GM19395 (cell line): ENCODE data around the gene DOCK11.
A peak's percentile ranks its signal among the peaks of the same experiment; 100 is the strongest.

ENCODE experiments used
- ATAC-seq: cut with Tn5 transposase; IDR thresholded peaks from one replicate; pipeline ENCODE4 v1.9.1; 2021; ENCODE audit warnings: mild to moderate bottlenecking, moderate library complexity; ENCODE audit not compliant: unreplicated experiment

DOCK11 gene

DNA sequence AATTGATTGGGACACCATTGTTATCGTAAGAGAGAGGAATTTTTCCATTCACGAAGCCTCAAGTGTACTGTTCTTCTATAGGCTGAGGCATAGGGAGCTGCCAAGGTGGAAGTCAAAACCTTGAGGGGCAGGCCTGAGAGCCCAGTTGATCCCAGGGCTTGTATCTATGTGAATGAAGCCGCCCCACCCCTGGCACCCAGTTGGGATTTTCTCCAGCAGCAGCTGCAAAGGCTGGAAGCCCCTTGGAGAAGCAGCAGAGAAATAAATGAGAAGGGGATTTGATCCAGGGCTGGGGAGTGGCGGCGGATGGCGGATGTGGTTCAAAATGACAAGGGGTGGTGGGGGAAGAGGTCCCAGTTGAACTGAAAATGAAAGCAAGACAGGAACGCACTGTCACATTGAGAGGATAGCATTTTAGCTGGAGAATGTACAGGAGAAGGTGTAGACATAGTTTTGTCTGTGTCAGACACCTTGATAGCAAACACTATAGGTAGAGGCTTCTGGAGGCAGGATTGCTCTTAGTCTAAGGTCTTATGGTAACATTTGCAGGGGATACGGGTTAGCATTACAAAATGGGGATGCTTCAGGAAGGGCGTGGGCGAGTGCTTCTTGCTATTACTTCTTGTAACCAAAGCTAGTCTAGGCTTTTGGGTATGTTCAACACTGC is 32.6 kb downstream of the DOCK11 start:
- peak; percentile 78 for ATAC-seq

DNA sequence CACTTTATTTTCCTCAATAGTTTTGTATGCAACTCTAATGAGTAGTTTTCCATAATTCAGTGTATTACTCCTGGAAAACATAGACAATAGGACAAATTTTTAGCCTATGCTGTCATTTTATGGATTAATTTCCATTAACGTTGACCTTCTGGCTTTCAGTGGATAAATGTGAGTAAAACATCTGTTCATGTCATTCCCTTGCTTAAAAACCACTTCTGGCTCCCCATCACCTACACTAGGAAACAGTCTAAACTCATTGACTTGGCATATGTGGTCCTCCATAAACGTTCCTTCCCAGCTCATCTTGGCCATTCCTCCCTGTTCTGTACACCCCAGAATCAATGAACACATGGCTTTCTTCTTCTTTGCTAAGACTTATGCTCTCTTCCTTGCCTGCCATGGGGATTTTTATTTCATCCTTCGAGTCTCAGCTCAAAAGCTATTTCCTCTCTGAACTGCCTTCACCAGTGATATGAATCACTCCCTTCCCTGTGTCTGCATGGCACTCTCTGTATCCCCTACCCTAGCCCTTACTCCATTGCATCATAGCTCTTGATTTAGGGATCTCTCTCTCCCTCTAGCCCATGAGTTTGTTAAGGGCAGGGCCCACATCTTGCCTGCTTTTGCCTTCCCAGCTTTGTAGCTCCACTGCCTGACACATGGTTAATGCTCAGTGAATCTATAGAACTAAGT is 34.8 kb downstream of the DOCK11 start:
- ATAC-seq: no peak

DNA sequence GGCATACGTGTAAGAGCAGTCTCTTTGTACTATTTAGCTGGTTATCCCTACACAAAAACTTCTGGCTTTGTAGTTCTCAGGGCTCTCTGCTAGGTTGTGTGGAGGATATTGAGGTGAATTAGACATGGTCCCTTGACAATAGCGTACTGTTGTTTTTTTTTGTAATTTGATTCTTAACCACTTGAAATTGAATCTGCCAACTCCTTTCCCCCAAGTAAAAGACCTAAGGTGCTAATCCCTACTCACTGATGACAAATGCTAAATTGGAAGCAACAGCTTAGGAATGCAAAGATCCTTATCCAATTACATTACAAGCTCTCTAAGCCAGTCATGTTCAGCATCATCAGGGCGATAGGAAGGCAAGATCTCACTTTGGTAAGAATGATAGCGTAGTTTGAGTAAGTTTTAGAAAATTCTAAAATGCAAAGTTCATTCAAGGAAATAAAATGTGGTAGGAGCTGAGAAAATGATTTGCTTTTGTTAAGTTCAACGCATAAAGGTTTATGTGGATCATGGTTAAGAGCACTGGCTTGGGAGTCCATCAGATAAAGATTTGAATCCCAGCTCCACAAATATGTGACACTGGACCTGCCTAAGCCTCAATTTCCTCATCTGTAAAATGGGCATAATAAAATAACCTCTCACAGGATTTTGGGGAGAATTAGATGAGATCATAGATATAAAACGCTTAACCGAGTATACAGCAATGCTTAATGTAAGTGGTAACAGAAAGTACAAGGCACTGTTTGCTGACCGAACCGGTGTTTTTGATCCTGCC is 39.3 kb downstream of the DOCK11 start:
- ATAC-seq: no peak

DNA sequence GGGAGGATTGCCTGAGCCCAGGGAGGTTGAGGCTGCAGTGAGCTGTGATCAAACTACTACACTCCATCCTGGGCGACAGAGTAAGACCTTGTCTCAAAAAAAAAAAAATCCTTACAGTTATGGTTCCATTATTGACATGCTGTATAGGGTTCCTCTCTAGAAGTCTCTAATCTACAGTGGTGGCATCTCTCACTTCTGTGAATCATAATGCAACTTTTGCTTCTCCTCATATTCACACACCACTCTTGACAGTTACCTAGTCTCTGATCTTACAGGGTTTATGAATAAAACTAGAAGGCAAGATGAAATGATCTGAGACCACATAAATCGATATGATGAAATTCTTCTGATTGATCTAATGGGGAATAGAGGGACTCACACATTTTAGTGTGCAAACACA is 40.6 kb downstream of the DOCK11 start:
- peak; percentile 76 for ATAC-seq

DNA sequence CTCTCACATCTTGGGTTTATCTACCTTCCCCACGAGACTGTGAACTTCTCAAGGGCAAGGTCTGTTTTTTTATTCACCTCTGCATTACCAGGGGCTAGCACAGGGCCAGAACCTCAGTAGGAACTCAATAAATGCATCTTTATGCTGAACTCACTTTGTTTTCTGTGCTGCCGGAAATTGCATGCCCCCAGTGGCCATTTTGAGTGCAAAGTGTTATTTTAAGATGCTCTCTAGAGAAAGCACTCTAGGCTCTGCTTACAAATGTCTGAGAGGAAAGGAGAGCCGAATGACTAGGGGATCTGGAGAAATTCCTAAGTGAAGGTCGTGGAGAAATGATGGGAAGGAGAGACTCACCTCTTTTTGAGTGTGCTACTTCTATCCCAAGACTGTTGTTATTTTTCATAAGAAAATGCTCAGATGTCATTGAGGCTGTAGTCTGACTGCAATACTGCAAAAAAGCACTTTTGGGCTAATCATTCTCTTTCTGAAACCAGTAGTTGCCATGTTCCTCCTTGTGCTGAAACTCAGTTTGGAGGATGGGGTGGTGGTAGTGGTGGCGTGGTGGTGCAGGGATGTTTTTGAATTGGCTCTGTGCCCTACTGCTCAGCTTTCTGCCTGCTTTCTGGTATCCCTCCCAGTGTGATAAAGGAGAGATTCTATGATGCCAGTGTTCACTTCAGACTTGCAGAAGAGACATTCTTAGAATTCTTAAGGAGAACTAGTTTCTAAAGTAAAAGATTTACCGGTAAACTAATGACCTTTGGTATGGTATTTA is 41.3 kb downstream of the DOCK11 start:
- ATAC-seq: peak; percentile 74

DNA sequence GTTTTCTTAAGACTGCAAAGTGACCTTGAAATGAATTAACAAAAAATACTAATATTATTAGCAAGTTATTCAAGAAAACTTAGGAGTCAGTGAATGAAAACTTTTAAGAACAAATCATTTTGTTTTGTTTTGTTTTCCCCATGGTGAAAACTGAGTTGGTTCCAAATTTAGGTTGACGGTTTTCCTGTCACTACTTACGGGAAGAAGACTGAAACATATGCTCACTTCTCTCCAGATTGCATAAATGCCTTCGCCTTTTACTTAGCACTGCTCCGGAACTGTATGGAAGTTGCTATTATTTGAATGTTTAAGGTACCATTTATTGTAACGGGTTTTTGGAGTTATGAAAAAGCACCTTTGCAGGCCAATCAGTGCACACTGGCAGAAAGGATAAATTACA is 42.8 kb downstream of the DOCK11 start:
- no peak for ATAC-seq

DNA sequence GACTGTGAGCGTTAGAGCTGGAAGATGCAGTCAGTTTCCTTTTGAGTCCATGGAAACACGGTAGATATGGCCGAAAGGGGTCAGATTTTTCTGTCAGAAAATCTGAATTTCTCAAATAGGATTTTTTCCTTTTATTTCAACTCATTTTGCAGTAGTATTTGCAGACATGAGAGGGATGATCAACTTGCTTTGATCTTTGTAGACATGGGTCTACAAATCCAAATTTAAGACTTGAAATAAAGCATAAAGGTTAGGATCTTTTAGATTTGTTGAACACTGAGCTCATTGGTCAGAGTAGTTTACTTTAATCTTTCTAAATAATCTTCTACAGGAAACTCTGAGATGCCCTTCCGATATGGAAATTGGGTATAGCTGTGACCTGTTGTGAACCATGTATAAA is 44.7 kb downstream of the DOCK11 start:
- ATAC-seq: no peak

DNA sequence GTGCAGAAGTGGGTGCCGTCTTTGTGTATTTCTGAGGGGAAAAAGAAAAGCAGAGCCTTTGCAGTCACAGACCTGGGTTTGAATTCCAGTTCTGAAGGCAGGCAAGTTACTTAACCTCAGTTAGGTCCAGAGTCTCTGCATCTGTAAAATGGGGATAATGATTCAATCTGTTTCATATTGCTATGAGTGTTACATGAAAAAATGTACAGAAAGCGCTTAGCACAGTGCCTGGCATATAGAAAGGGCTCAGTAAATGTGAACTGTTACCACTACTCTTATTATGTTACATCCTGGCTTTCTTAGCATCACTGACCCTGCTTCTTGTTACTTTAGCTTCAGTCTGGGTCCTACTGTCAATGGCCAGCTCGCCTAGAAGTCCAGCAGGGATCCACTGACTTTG is 45.9 kb downstream of the DOCK11 start:
- ATAC-seq: no peak

DNA sequence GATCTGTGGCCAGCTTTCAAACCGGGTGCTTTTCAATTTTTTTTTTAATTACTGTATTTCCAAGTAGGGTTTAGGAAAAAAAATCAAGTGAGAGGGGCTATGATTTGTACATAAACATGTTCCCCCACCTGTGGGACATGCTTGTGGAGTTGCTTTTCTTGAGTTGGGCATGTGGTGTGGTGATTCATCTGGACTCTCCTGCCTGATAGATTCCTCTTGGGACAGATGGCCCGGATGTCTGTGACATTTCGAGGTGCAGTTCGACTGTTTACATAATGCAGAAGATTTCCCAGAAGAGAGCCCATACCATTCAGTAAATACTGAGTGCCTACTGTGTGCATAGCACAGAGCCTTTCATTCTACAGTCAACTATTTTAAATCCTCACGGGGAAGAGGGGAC is 49.9 kb downstream of the DOCK11 start:
- ATAC-seq: no peak

DNA sequence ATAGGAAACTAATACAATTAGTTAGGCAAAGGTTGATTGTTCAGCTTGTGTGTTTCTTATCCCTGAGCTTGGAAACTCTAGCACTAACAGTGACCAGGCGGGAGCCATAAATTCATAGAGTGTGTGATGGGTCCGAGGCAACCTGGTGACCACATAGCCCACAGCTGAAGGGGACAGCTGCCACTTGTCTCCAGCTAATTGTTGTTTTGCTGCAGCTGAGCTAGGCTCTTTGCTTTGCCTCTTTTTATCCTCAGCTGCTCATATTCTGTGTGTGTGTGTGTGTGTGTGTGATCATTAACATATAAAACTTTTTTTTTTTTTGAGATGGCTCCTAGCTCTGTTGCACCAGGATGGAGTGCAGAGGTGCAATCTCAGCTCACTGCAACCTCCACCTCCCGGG is 53.2 kb downstream of the DOCK11 start:
- ATAC-seq: no peak

DNA sequence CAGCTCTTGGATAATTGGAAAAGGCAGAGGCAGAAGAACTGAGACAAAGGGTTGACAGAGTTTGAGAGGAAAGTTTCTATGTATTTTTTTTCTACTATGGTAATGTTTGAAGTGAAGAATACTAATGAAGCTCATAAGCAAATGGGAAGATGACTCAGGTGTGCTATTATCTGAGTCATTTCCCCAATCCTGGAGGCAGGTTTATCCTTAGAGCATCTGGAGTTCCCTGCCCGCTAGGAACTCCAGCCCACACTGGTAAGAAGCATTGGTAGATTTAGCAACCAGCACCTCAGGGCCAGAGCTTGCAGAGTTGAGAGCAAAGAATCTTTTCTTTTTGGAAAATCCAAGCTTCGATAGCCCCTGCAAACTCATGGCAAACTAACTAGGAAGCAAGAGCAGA is 55.2 kb downstream of the DOCK11 start:
- ATAC-seq: no peak

DNA sequence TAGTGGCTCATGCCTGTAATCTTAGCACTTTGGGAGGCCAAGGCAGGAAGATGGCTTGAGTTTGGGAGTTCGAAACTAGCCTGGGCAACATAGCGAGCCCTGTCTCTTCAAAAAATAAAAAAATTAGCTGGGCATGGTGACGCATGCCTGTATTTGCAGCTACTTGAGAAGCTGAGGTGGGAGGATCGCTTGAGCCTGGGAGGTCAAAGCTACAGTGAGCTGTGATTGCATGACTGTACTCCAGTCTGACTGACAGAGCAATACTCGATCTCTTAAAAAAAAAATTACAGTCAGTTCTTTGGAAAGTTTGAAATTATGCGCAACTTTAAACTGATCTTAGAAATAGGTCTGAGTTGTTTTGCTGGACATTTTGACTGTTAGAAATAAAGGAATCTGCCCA is 55.8 kb downstream of the DOCK11 start:
- ATAC-seq: no peak

DNA sequence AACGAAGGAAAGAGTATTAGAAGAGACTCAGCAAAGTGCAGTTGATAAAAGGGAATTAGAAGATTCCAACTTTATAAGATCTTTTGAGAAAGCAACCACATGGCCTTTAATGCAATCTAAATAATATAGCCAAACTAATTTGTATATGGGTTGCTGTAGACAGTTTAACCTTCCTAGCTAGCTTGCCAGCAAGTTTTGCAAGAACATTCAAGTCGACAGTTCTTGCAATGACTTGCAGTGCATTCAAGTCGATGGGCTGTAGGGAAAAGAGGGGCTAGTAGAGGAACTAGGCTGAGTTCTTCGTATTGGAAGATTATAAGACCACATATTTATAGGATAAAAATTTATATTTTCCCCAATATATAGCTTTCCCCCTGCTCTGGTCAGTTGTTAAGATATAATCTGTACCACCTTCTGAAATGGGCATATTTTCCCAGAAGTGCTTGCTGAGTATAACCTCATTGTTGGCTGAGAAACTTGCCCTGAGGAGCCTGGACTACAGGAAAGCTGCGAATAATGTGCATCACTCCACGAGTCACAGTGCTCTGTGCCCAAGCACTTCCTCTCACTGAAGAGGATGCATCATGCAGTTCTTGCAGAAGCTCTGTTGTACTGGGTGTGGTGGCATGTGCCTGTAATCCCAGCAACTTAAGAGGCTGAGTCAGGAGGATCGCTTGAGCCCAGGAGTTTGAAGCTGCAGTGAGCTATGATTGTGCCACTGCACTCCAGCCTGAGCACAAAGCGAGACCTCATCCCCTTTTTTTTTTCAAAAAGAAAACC is 56.7 kb downstream of the DOCK11 start:
- no peak for ATAC-seq

DNA sequence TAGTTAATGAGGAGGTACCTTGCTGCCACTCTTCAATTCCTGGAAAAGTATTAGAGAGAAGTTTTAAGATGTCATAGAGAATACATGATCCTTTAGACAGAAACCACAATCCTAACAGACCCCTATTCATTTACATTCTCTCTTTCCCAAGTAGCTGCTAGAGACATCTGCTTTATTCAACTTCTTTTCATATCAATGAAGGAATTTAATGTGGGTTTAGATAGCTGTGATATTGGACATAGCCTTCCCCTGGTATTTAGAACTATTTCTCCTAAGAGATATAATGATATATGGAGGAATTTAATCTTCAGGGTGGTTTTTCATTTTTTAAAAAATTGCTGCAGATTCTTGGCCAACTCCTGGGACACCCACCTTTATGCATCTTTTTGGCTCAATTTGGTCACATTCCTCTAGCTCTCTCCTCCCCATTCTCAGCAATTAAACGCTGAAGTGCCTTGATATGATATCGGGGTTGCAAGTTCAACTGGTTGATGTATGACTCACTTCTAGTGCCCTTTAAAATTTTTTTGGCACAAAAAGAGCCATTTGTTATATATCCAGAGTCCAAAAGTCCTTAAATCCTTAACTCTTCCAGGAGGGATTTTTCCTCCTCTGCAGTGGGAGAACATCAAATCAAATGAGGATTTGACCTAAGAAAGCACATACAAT is 57.6 kb downstream of the DOCK11 start:
- no peak for ATAC-seq

DNA sequence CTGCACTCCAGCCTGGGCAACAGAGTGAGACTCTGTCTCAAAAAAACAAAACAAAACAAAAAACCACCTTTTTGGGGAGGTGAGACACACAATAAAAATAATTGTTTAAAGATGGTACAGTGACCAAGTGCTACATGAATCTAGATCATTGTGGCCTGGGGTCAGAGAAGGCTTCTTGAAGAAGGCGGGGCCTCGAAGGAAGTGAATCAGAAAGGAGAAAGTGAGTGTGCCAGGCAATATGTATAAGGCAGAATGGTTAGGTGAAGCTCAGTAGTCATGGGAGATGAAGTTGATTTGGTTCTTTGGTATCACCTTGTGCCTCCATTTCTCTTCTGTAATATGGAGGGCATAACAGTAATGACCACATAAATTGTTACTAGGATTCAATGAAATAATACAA is 58.9 kb downstream of the DOCK11 start:
- no peak for ATAC-seq

DNA sequence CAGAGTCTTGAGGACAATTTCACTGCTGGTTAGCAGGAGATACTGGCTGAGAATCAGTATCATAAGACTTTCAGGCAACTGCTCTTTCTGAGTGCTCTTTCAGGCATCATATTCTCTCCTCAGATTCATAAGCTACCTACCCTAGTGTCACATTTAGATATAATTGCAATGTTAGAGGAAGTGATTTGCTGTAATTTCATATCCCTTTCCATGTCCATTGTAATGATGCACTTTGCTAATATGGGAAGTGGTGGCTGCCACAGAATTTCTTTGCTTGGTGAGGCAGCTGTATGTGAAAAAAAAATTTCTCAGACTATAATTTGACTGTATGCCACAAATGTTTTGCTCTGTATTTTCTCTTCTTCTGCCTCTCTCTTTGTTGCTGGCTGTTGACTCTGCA is 63.3 kb downstream of the DOCK11 start:
- no peak for ATAC-seq

DNA sequence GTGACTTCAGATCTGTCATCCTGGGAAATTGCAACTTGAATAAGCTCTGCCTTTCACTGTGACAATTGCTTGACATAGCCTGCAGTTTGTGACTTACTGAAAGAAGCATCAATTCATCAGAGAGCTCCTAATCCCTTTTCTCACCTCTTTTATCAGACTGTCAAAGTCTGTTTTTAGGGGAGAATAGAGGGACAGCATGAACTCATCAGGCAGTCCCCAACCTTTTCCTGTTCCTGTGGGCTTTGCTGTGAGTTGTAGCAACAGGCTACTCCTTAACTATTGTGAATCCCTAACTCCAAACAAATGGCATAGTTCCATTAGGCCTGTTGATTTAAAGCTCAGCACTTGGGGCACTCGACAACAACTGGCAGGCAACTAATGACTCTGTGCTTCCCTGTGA is 64.9 kb downstream of the DOCK11 start:
- ATAC-seq: no peak

DNA sequence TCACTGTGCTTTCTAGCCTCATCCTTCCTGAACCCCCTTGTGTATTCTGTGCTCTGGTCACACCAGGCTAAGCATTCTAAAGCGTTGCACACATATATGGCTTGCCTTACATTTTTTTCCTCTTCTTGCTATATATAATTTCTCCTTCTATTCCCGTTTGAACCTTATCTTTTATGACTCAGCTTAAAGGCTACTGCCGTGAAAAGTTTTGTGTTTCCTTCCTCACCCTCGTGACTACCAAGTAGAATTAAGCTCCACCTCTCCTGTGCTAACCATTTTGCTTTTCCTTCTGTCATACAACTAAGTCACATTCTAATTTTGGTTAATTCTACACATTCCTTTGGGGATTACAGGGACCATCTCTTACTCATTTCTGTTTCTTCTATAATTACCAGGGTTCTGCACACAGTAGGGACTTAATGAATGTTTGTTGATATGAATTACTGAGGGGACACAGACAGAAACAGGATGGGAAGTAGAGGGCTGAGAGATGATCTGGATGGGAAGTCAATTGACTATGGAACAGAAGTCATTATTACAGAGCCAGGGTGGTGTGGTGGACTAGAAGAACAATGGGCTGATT is 67.1 kb downstream of the DOCK11 start:
- no peak for ATAC-seq

DNA sequence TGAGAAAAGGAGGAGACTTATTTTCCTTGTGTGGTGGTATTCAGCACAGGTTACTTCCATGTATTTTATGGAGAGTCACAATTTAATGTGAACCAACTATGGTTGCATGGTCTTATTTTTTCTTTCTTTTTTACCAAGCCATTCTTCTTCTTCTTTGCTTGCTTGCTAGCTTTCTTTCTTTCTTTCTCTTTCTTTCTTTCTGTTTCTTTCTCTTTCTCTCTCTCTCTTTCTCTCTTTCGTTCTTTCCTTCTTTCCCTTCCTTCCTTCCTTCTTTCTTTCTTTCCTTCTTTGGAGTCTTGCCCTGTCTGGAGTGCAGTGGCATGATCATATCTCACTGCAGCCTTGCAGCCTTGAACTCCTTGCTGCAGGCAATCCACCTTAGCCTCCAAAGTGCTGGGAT is 68.9 kb downstream of the DOCK11 start:
- ATAC-seq: no peak

DNA sequence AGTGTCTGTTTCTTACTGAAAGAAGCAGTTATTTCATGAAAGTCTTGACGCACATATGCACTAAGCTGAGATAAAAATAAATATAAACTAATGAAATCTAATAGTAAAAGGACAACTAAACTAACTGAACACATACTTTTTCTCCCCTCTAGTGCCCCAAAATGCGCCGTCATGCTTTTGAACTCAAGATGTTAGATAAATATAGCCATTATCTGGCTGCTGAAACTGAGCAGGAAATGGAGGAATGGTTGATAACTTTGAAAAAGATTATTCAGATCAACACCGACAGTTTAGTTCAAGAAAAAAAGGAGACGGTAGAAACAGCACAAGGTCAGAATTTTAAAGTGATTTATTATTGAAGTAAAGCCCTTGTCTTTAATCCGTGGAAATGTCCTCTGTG is 70.2 kb downstream of the DOCK11 start:
- ATAC-seq: no peak
